Measurements from ENCODE around the gene GCG. TPM values are rescaled to one million over a fixed set of nuclear protein-coding genes. Genes with fewer than 3 reads are reported as not detected.

The GCG gene
- total RNA-seq, 2 experiments from 2014 or later, result not detected

DNA sequence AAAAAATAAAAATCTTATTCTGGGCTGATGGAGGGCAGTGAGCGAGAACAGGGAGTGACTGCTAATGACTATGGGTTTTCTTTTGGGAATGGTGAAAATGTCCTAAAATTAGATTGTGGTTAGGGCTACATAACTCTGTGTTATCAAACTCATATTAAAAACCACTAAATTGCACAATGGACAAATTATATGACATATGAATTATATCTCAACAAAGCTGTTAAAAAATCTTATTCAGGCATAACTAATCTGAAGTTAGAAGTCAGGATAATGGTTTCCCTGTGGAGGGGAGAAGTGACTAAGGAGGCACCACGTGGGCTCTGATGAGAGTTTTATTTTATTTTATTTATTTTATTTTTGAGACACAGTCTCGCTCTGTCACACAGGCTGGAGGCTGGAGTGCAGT is 45.9 kb downstream of the GCG start:
- no peak for DNase-seq
- POLR2A ChIA-PET, result no interaction called here
- peaks cover 2% of the 10 kb centered on the region for H3K9me3 Mint-ChIP-seq

DNA sequence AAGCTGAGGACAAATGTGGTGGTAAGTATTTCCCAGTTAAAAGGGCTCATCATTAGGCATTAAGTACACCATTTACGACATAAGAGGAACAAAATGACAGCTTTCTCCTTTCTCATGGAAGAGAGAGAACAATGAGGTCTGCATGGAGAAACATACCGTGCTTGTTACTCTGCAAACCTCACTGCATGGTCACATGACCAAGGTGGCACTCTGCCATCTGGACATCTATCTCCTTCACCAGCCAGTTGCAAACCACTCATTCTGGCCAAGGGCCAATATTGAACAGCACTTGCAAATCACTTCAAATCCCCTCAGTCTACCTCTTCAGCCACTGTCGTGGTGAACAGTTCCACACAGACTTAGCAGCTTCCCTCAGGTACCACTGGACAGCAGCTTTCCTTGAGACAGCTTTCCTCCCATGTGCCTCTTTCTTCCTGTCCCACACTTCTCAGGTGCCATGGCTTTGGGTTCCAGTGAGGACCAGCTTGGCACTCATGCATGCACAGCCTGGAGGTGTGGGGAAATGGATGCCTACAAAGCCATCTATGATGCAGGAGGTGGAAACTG is 48.5 kb downstream of the GCG start:
- no peak overlapping the region for H3K4me3 Mint-ChIP-seq

More for the DNA sequence above, 45.9 kb downstream of the GCG start:
- peaks cover 4% of the 10 kb centered on the region for H3K27me3 Mint-ChIP-seq
- peaks cover 4% of the 10 kb centered on the region for H3K36me3 Mint-ChIP-seq
- no peak overlapping the region for H3K27ac Mint-ChIP-seq
- H3K4me1 Mint-ChIP-seq, result peaks cover 9% of the 10 kb centered on the region
- ATAC-seq (ENCODE audit: low read depth), result no peak
- H3K4me3 Mint-ChIP-seq, result no peak overlapping the region

DNA sequence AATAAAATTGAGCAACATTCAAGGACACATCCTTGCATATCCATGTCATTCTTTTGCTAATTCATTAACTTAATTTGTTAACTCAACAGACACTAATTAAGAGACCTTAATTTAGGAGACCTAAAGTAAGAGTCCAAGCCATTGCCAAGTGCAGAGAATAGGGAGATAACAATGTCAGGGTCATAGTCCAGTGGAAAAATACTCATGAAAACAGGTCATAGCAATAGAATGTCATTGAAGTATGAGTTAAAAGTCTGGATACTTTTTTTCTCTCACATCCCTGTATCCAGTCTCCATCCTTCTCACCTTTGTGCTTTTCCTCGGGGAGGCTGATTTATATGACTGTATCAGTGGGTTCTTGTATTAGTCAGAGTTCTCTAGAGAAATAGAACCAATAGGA is 51.5 kb downstream of the GCG start:
- H3K9me3 Mint-ChIP-seq, result peaks cover 2% of the 10 kb centered on the region
- no peak overlapping the region for H3K27ac Mint-ChIP-seq
- peaks cover 4% of the 10 kb centered on the region for H3K27me3 Mint-ChIP-seq
- H3K4me1 Mint-ChIP-seq, result no peaks in the 10 kb centered on the region
- no peaks in the 10 kb centered on the region for H3K36me3 Mint-ChIP-seq
- ATAC-seq (ENCODE audit: low read depth) (no peak), DNase-seq (no peak)
- POLR2A ChIA-PET, result no interaction called here
- H3K4me3 Mint-ChIP-seq, result no peak overlapping the region

More for the DNA sequence above, 48.5 kb downstream of the GCG start:
- H3K9me3 Mint-ChIP-seq, result peaks cover 2% of the 10 kb centered on the region
- peaks cover 2% of the 10 kb centered on the region for H3K36me3 Mint-ChIP-seq
- DNase-seq (no peak), ATAC-seq (ENCODE audit: low read depth) (no peak)
- POLR2A ChIA-PET, result no interaction called here
- H3K4me1 Mint-ChIP-seq, result peaks cover 9% of the 10 kb centered on the region
- peaks cover 4% of the 10 kb centered on the region for H3K27me3 Mint-ChIP-seq
- no peak overlapping the region for H3K27ac Mint-ChIP-seq

DNA sequence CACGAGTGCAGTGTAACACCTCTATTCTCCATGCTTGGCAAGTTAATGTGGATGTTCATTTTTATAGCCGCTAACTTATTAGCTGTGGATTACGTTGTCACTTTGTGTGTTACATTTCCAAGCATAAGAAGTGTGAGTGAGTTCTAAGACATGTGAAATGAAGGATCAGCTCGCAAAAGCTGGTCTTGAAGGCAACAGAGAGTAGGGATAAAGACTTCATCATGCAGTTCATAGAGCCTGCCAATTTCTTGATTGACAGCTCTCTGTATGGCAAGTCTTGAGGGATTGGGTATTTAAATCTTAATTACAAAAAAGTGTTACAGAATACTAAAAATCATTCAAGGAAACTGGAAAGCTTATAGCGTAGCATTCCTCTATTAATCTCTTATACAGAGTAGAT is 52.2 kb downstream of the GCG start:
- peaks cover 4% of the 10 kb centered on the region for H3K27me3 Mint-ChIP-seq
- no peak overlapping the region for H3K4me3 Mint-ChIP-seq
- H3K27ac Mint-ChIP-seq, result no peak overlapping the region
- DNase-seq (no peak), ATAC-seq (ENCODE audit: low read depth) (no peak)
- no peaks in the 10 kb centered on the region for H3K4me1 Mint-ChIP-seq
- H3K9me3 Mint-ChIP-seq, result no peaks in the 10 kb centered on the region
- POLR2A ChIA-PET, result no interaction called here
- no peaks in the 10 kb centered on the region for H3K36me3 Mint-ChIP-seq

Other genes with a start within 250 kb of the GCG start
- 100 to 1,000 TPM; 101 to 107 TPM for gene DPP4, start 78.0 kb downstream of the GCG start, total RNA-seq
- not detected for gene FAP, start 91.2 kb upstream of the GCG start, total RNA-seq
- 10 to 100 TPM; 45.9 to 50.4 TPM for gene IFIH1, start 166.4 kb upstream of the GCG start, total RNA-seq
- gene GCA, start 191.9 kb upstream of the GCG start, total RNA-seq, result 10 to 100 TPM; 14.7 to 20.9 TPM